H9 (cell line): ENCODE measurements around the gene PRR20D. TPM values are rescaled to one million over a fixed set of nuclear protein-coding genes. Genes with fewer than 3 reads are reported as not detected.
"Not testable (repeated sequence)": the region's sequence is repeated elsewhere in the genome, so short reads cannot be mapped to it uniquely, and the experiment has no call there.

Experiments used
- DNase-seq: peaks from one replicate; pipeline ENCODE4 v3.0.0-alpha.2; 2017
- H2AFZ ChIP-seq: one replicate; pipeline ENCODE4 v1.6.1; 2013; ENCODE audit warnings: mild to moderate bottlenecking, low read length, control low read depth, moderate library complexity
- H2AK5ac ChIP-seq: 2 replicates; pipeline ENCODE4 v1.6.1; 2013; ENCODE audit warnings: low read length, control low read depth, mixed read lengths; ENCODE audit not compliant: insufficient read length
- H2BK120ac ChIP-seq: one replicate; pipeline ENCODE4 v1.6.1; 2013; ENCODE audit warnings: low read depth, mild to moderate bottlenecking, low read length, control low read depth, inconsistent platforms; ENCODE audit not compliant: poor library complexity, severe bottlenecking
- H2BK12ac ChIP-seq: 2 replicates; pipeline ENCODE4 v1.6.1; 2013; ENCODE audit warnings: low read length, control low read depth, mixed read lengths, low read depth; ENCODE audit not compliant: insufficient read length
- H2BK15ac ChIP-seq: 2 replicates; pipeline ENCODE4 v1.6.1; 2013; ENCODE audit warnings: low read depth, low read length, control low read depth
- H2BK20ac ChIP-seq: one replicate; pipeline ENCODE4 v1.6.1; 2013; ENCODE audit warnings: low read depth, mild to moderate bottlenecking, low read length, control low read depth, inconsistent platforms; ENCODE audit not compliant: poor library complexity, severe bottlenecking
- H2BK5ac ChIP-seq: 2 replicates; pipeline ENCODE4 v1.6.1; 2013; ENCODE audit warnings: low read length, control low read depth, mixed read lengths; ENCODE audit not compliant: insufficient read length
- H3K14ac ChIP-seq: 2 replicates; pipeline ENCODE4 v1.6.1; 2013; ENCODE audit warnings: low read length, control low read depth; ENCODE audit not compliant: insufficient read depth
- H3K18ac ChIP-seq: 2 replicates; pipeline ENCODE4 v1.6.1; 2013; ENCODE audit warnings: low read depth, mild to moderate bottlenecking, mixed read lengths, low read length, control low read depth; ENCODE audit not compliant: insufficient read length
- H3K23ac ChIP-seq: 2 replicates; pipeline ENCODE4 v1.6.1; 2013; ENCODE audit warnings: low read length, control low read depth, mixed read lengths, low read depth; ENCODE audit not compliant: insufficient read length
- H3K23me2 ChIP-seq: 2 replicates; pipeline ENCODE4 v1.6.1; 2013; ENCODE audit warnings: low read depth, mild to moderate bottlenecking, mixed read lengths, low read length, control low read depth; ENCODE audit not compliant: insufficient read length, poor library complexity, severe bottlenecking
- H3K27ac ChIP-seq: 2 replicates; pipeline ENCODE4 v1.5.1; 2013; ENCODE audit warnings: low read length, control low read depth, mixed read lengths, low read depth; ENCODE audit not compliant: insufficient read length
- H3K27me3 ChIP-seq: 2 replicates; pipeline ENCODE4 v1.6.1; 2013; ENCODE audit warnings: low read length, control low read depth, inconsistent platforms; ENCODE audit not compliant: insufficient read depth
- H3K4ac ChIP-seq: 2 replicates; pipeline ENCODE4 v1.6.1; 2013; ENCODE audit warnings: low read depth, mild to moderate bottlenecking, control low read depth, inconsistent platforms, low read length, moderate library complexity
- H3K4me1 ChIP-seq: 2 replicates; pipeline ENCODE4 v1.6.1; 2013; ENCODE audit warnings: low read length, control low read depth, inconsistent platforms; ENCODE audit not compliant: insufficient read depth
- H3K4me2 ChIP-seq: 2 replicates; pipeline ENCODE4 v1.6.1; 2013; ENCODE audit warnings: low read length, control low read depth, mixed read lengths; ENCODE audit not compliant: insufficient read length, insufficient read depth
- H3K56ac ChIP-seq: 2 replicates; pipeline ENCODE4 v1.6.1; 2013; ENCODE audit warnings: low read depth, mild to moderate bottlenecking, mixed read lengths, low read length, control low read depth; ENCODE audit not compliant: insufficient read length
- H3K79me1 ChIP-seq: 2 replicates; pipeline ENCODE4 v1.6.1; 2013; ENCODE audit warnings: low read depth, mild to moderate bottlenecking, moderate library complexity, low read length, control low read depth, inconsistent platforms; ENCODE audit not compliant: insufficient read depth, poor library complexity, severe bottlenecking
- H3K79me2 ChIP-seq: 2 replicates; pipeline ENCODE4 v1.6.1; 2013; ENCODE audit warnings: low read length, control low read depth, inconsistent platforms; ENCODE audit not compliant: insufficient read depth
- H3K9ac ChIP-seq: 2 replicates; pipeline ENCODE4 v1.6.1; 2013; ENCODE audit warnings: low read length, control low read depth, mixed read lengths; ENCODE audit not compliant: insufficient read length; ENCODE audit errors: extremely low read depth
- H3K9me3 ChIP-seq: one replicate; pipeline ENCODE4 v1.6.1; 2013; ENCODE audit warnings: low read depth, low read length, inconsistent platforms; ENCODE audit not compliant: control insufficient read depth
- H3T11ph ChIP-seq: one replicate; pipeline ENCODE4 v1.6.1; 2013; ENCODE audit warnings: mild to moderate bottlenecking, low read length, control low read depth, inconsistent platforms
- H4K20me1 ChIP-seq: one replicate; pipeline ENCODE4 v1.6.1; 2013; ENCODE audit not compliant: control insufficient read depth, insufficient read length, insufficient read depth
- H4K5ac ChIP-seq: 2 replicates; pipeline ENCODE4 v1.6.1; 2013; ENCODE audit warnings: low read depth, mild to moderate bottlenecking, mixed read lengths, low read length, control low read depth; ENCODE audit not compliant: insufficient read length
- H4K8ac ChIP-seq: replicated peaks from 2 replicates; pipeline ENCODE4 v1.6.1; 2013; ENCODE audit warnings: low read length, control low read depth, mixed read lengths, low read depth; ENCODE audit not compliant: insufficient read length
- H4K91ac ChIP-seq: 2 replicates; pipeline ENCODE4 v1.6.1; 2013; ENCODE audit warnings: low read depth, mild to moderate bottlenecking, moderate library complexity, mixed read lengths, low read length, control low read depth; ENCODE audit not compliant: insufficient read length
- H3K27ac Mint-ChIP-seq, 3 experiments: 2 replicates in 2 of 3; 3 replicates in 1 of 3; pipeline ENCODE4 v1.8.0; 2020 to 2021; ENCODE audit warnings: mixed read lengths in 3 of 3, mild to moderate bottlenecking in 1 of 3, moderate library complexity in 1 of 3
- H3K27me3 Mint-ChIP-seq: 2 replicates; pipeline ENCODE4 v1.8.0; 2021; ENCODE audit warnings: low read depth, mild to moderate bottlenecking, moderate library complexity, mixed read lengths
- H3K36me3 Mint-ChIP-seq, 3 experiments: 2 replicates in 2 of 3; 3 replicates in 1 of 3; pipeline ENCODE4 v1.8.0; 2020 to 2021; ENCODE audit warnings: low read depth in 3 of 3, mixed read lengths in 3 of 3; ENCODE audit not compliant: insufficient read depth in 1 of 3
- H3K4me1 Mint-ChIP-seq, 2 experiments: 2 replicates each; pipeline ENCODE4 v1.8.0; 2020; ENCODE audit warnings: mixed read lengths in 2 of 2
- H3K4me3 Mint-ChIP-seq, 2 experiments: 2 replicates in 1 of 2; 3 replicates in 1 of 2; pipeline ENCODE4 v1.8.0; 2020 to 2021; ENCODE audit warnings: mild to moderate bottlenecking in 2 of 2, mixed read lengths in 2 of 2, moderate library complexity in 1 of 2
- H3K9me3 Mint-ChIP-seq, 2 experiments: 2 replicates in 1 of 2; 3 replicates in 1 of 2; pipeline ENCODE4 v1.8.0; 2020; ENCODE audit warnings: mild to moderate bottlenecking in 2 of 2, mixed read lengths in 2 of 2, moderate library complexity in 1 of 2
- WGBS: extraction: QIAGEN DNeasy Blood & Tissue Kit; methylation state at CpG from one replicate; pipeline ENCODE4 v1.1.7; 2013; ENCODE audit warnings: missing lambda C conversion rate, low lambda C conversion rate, mixed read lengths; ENCODE audit not compliant: insufficient read length; ENCODE audit errors: extremely low coverage; 5-methylcytosine and 5-hydroxymethylcytosine counted together
- total RNA-seq: library from RNA; stranded (reverse); gene quantifications from 2 replicates; pipeline ENCODE4 v1.2.1, GENCODE V29; 2021

PRR20D gene
- total RNA-seq, 1 experiment from 2014 or later = not detected

DNA sequence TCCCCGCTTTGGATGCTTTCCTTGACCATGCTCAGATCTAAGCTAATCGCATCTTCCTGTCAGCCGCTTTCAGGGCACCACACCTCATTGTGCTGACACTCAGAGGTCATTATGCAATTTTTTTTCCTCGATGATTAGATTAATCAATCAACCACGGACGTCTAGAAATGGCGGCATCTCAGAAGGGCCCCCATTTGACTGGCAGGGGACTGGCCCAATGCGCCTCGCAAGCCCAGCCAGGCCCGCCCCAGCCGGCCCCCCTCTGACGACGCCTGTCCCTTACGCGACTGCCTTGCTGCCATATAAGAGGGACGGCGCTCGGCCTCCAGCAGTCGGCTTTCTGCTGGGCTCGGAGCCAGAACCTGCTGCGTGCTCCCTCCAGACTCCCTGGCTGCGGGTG is 6.5 kb downstream of the PRR20D start, which contains the start of gene PRR20E:
Gene PRR20E (plus strand): TSS at position 301 of the 400 bp plus-strand sequence. CDS start 387 bp downstream, outside the sequence.
- WGBS = no CpG with 5 or more reads among the region's 22 CpGs
- H4K91ac ChIP-seq, H2AK5ac ChIP-seq, H3K4me2 ChIP-seq, H3K27me3 Mint-ChIP-seq, H3K23me2 ChIP-seq, H3K9ac ChIP-seq, H3K9me3 Mint-ChIP-seq, H4K20me1 ChIP-seq, H2BK20ac ChIP-seq, H3K56ac ChIP-seq, H4K5ac ChIP-seq, H3K4me1 ChIP-seq, DNase-seq, H3K4me1 Mint-ChIP-seq, H2AFZ ChIP-seq, H3K36me3 Mint-ChIP-seq, H2BK120ac ChIP-seq, H3K14ac ChIP-seq, H3K79me2 ChIP-seq, H3K4me3 Mint-ChIP-seq, H3K27me3 ChIP-seq, H3K4ac ChIP-seq, H3K18ac ChIP-seq, H4K8ac ChIP-seq, H2BK12ac ChIP-seq, H3K23ac ChIP-seq, H3T11ph ChIP-seq, H3K27ac Mint-ChIP-seq, H2BK5ac ChIP-seq, H3K79me1 ChIP-seq, H3K9me3 ChIP-seq, H2BK15ac ChIP-seq, H3K27ac ChIP-seq: not testable (repeated sequence)
